ENCODE results near the gene TXLNA. TPM values are rescaled to one million over a fixed set of nuclear protein-coding genes. Genes with fewer than 3 reads are reported as not detected.

Gene TXLNA
- total and polyA plus RNA-seq, 4 donors, result 14.3 to 55.5 (median 35.3) TPM

DNA sequence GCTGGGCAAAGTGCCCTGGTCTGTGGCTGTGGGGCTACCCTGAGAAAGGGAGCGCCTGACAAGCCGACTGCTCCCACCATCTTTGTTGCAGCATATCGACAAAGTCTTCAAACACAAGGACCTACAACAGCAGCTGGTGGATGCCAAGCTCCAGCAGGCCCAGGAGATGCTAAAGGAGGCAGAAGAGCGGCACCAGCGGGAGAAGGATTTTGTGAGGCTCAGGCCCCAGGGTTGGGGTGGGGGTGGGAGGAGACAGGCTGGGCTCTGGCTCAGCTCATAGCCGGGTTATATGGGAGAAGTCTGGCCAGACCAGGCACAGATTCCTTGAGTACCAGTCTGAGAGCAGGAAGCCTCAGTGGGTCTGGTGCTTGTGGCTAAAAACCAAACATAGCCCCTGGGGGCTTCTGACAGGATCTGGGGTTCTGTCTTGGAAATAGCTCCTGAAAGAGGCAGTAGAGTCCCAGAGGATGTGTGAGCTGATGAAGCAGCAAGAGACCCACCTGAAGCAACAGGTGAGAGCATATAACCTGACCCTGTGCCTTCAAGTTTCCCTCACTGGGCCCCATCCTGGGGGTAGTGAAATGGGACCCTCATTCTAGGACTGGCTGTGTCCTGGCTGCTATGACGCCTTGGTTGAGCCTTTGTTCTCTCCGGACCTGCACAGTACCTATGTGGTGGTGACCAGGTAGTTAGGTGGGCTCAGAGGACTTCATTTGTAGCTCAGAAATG, 12.9 kb downstream of the TXLNA start:
- ATAC-seq (ENCODE audit: low FRiP score) (no peak), DNase-seq (peak in 1 of 2 donors; percentile 19)
- Histone ChIP-seq H3K9me3 (ENCODE audit: control insufficient read depth, low read length) (no peaks in the 10 kb centered on the region), H3K4me1 (ENCODE audit: control insufficient read depth in 1 of 2, insufficient read depth in 2 of 2, low read length in 2 of 2) (no peaks in the 10 kb centered on the region), H3K27me3 (ENCODE audit: control insufficient read depth in 1 of 2, insufficient read depth in 2 of 2, low read length in 1 of 2) (no peaks in the 10 kb centered on the region), H3K27ac (ENCODE audit: low read depth in 1 of 2, low read length in 2 of 2) (no peak overlapping the region), H3K36me3 (ENCODE audit: control insufficient read depth in 1 of 2, insufficient read depth in 2 of 2, low read length in 1 of 2) (peaks cover 7 to 30% of the 10 kb centered on the region in 2 donors), H3K4me3 (ENCODE audit: low read length in 2 of 2) (no peak overlapping the region)
- 87 to 91% methylated on average over 8 of the region's 8 CpGs for WGBS, 2 donors
- intact Hi-C loops (cut with DNase I), result no loop called here

GRCh38 chr1:32194984-32195383, 15.5 kb downstream of the TXLNA start:
- 88 to 91% methylated on average over 6 of the region's 6 CpGs for WGBS, 2 donors
- Histone ChIP-seq H3K36me3 (ENCODE audit: control insufficient read depth in 1 of 2, insufficient read depth in 2 of 2, low read length in 1 of 2) (peaks cover 4 to 21% of the 10 kb centered on the region in 2 donors), H3K27ac (ENCODE audit: low read depth in 1 of 2, low read length in 2 of 2) (no peak overlapping the region), H3K9me3 (ENCODE audit: control insufficient read depth, low read length) (no peaks in the 10 kb centered on the region), H3K4me1 (ENCODE audit: control insufficient read depth in 1 of 2, insufficient read depth in 2 of 2, low read length in 2 of 2) (no peaks in the 10 kb centered on the region), H3K4me3 (ENCODE audit: low read length in 2 of 2) (no peak overlapping the region), H3K27me3 (ENCODE audit: control insufficient read depth in 1 of 2, insufficient read depth in 2 of 2, low read length in 1 of 2) (no peaks in the 10 kb centered on the region)
- no peak for DNase-seq
- intact Hi-C loops (cut with DNase I), result no loop called here
- no peak for ATAC-seq (ENCODE audit: low FRiP score)

DNA sequence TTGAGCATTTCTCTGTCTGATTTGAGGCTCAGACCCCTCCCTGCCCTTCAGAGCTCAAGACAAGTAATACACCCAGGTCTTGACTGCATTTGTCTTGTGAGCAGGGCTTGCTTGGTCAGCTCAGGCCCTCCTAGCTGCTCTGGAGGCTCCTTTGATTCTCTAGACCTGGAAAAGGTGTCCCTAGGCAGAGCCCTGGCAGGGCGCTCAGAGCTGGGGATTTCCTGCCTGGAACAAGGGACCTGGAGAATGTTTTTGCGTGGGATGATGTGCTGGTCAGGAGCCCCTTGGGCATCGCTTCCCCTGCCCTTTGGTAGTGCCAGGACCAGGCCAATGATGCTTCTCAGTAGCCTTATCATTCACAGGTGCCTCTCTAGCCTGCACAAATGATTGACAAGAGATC, 16.1 kb downstream of the TXLNA start:
- intact Hi-C loops (cut with DNase I), result no loop called here
- H3K9me3 ChIP-seq (ENCODE audit: control insufficient read depth, low read length), result no peaks in the 10 kb centered on the region
- H3K27me3 ChIP-seq (ENCODE audit: control insufficient read depth in 1 of 2, insufficient read depth in 2 of 2, low read length in 1 of 2), result no peaks in the 10 kb centered on the region
- H3K36me3 ChIP-seq (ENCODE audit: control insufficient read depth in 1 of 2, insufficient read depth in 2 of 2, low read length in 1 of 2), result peaks cover 4 to 20% of the 10 kb centered on the region in 2 donors
- ATAC-seq (ENCODE audit: low FRiP score) (no peak), DNase-seq (no peak)
- no peak overlapping the region for H3K27ac ChIP-seq (ENCODE audit: low read depth in 1 of 2, low read length in 2 of 2)
- H3K4me1 ChIP-seq (ENCODE audit: control insufficient read depth in 1 of 2, insufficient read depth in 2 of 2, low read length in 2 of 2), result no peaks in the 10 kb centered on the region
- 76 to 82% methylated on average over 3 of the region's 3 CpGs for WGBS, 2 donors
- no peak overlapping the region for H3K4me3 ChIP-seq (ENCODE audit: low read length in 2 of 2)

- peaks cover 4 to 17% of the 10 kb centered on the region in 2 donors for H3K36me3 ChIP-seq (ENCODE audit: control insufficient read depth in 1 of 2, insufficient read depth in 2 of 2, low read length in 1 of 2)
- intact Hi-C loops (cut with DNase I), result no loop called here
- H3K27ac ChIP-seq (ENCODE audit: low read depth in 1 of 2, low read length in 2 of 2), result no peak overlapping the region
- no peak overlapping the region for H3K4me3 ChIP-seq (ENCODE audit: low read length in 2 of 2)
- no peaks in the 10 kb centered on the region for H3K27me3 ChIP-seq (ENCODE audit: control insufficient read depth in 1 of 2, insufficient read depth in 2 of 2, low read length in 1 of 2)
- ATAC-seq (ENCODE audit: low FRiP score) (no peak), DNase-seq (no peak)
- H3K9me3 ChIP-seq (ENCODE audit: control insufficient read depth, low read length), result no peaks in the 10 kb centered on the region
- H3K4me1 ChIP-seq (ENCODE audit: control insufficient read depth in 1 of 2, insufficient read depth in 2 of 2, low read length in 2 of 2), result no peaks in the 10 kb centered on the region
These were observed 16.7 kb downstream of the TXLNA start for GRCh38 chr1:32195972-32196823.

- intact Hi-C loops (cut with DNase I), result no loop called here
- no peak for ATAC-seq (ENCODE audit: low FRiP score)
- H3K4me3 ChIP-seq (ENCODE audit: low read length in 2 of 2), result no peak overlapping the region
- H3K9me3 ChIP-seq (ENCODE audit: control insufficient read depth, low read length), result no peaks in the 10 kb centered on the region
- H3K36me3 ChIP-seq (ENCODE audit: control insufficient read depth in 1 of 2, insufficient read depth in 2 of 2, low read length in 1 of 2), result peaks cover 4 to 16% of the 10 kb centered on the region in 2 donors
- H3K4me1 ChIP-seq (ENCODE audit: control insufficient read depth in 1 of 2, insufficient read depth in 2 of 2, low read length in 2 of 2), result no peaks in the 10 kb centered on the region
- H3K27ac ChIP-seq (ENCODE audit: low read depth in 1 of 2, low read length in 2 of 2), result no peak overlapping the region
- no peak for DNase-seq
- H3K27me3 ChIP-seq (ENCODE audit: control insufficient read depth in 1 of 2, insufficient read depth in 2 of 2, low read length in 1 of 2), result no peaks in the 10 kb centered on the region
- WGBS, 2 donors, result 69 to 89% methylated on average over 1 of the region's 1 CpG
These were observed 17.6 kb downstream of the TXLNA start for GRCh38 chr1:32197074-32197473.

DNA sequence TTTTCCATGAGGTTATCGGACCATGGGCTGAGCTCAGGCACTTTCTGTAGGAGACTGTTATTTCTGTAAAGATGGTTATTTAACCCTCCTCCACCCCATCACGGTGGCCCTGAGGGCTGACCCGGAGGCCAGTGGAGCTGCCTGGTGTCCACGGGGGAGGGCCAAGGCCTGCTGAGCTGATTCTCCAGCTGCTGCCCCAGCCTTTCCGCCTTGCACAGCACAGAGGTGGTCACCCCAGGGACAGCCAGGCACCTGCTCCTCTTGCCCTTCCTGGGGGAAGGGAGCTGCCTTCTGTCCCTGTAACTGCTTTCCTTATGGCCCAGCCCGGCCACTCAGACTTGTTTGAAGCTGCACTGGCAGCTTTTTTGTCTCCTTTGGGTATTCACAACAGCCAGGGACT, 18.4 kb downstream of the TXLNA start:
- Histone ChIP-seq H3K9me3 (ENCODE audit: control insufficient read depth, low read length) (no peaks in the 10 kb centered on the region), H3K27ac (ENCODE audit: low read depth in 1 of 2, low read length in 2 of 2) (no peak overlapping the region), H3K4me3 (ENCODE audit: low read length in 2 of 2) (no peak overlapping the region), H3K27me3 (ENCODE audit: control insufficient read depth in 1 of 2, insufficient read depth in 2 of 2, low read length in 1 of 2) (no peaks in the 10 kb centered on the region), H3K4me1 (ENCODE audit: control insufficient read depth in 1 of 2, insufficient read depth in 2 of 2, low read length in 2 of 2) (no peaks in the 10 kb centered on the region), H3K36me3 (ENCODE audit: control insufficient read depth in 1 of 2, insufficient read depth in 2 of 2, low read length in 1 of 2) (peaks cover 4 to 13% of the 10 kb centered on the region in 2 donors)
- DNase-seq (no peak), ATAC-seq (ENCODE audit: low FRiP score) (no peak)
- 59 to 70% methylated on average over 6 of the region's 6 CpGs for WGBS, 2 donors
- intact Hi-C loops (cut with DNase I), result no loop called here

DNA sequence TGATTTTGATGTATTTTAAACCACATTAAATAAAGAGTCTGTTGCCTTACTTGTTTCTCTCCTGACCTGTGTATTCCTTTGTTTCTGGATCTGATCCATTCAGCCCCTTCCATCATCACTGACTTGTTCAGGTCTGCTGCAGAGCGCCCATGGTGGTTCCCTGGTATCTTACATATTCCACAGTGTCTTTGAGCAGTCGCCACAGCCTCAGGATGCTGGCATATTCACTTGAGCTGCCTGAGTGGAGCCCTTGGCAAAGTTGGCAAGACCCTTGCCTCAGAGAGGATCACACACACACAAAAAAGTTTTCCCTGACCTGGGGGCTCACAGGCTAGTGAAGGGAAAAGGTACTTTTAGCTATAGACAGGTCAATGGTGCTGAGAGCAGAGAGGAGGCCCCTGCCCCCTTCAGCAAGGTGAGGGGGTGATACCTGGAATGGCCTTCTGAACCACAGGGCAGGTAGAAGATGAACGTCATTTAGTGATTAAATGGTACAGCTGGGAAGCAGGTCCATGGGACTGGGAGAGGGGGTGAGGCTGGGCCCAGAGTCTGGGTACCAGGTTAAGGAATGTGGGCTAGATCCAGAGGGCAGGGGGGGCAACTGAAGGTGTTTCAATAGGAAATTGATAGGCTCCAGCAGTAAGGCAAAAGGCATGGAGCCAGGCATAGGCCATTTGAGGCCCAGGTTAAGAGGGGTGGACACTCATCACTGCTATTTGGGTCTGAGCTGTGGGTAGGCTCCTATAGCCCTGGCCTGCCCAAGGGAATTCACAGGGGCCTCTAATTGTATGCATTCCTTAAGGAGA, 19.0 kb downstream of the TXLNA start:
- Histone ChIP-seq H3K4me3 (ENCODE audit: low read length in 2 of 2) (no peak overlapping the region), H3K4me1 (ENCODE audit: control insufficient read depth in 1 of 2, insufficient read depth in 2 of 2, low read length in 2 of 2) (no peaks in the 10 kb centered on the region), H3K27me3 (ENCODE audit: control insufficient read depth in 1 of 2, insufficient read depth in 2 of 2, low read length in 1 of 2) (no peaks in the 10 kb centered on the region), H3K36me3 (ENCODE audit: control insufficient read depth in 1 of 2, insufficient read depth in 2 of 2, low read length in 1 of 2) (peaks cover 4 to 10% of the 10 kb centered on the region in 2 donors), H3K9me3 (ENCODE audit: control insufficient read depth, low read length) (no peaks in the 10 kb centered on the region), H3K27ac (ENCODE audit: low read depth in 1 of 2, low read length in 2 of 2) (no peak overlapping the region)
- 62 to 77% methylated on average over 3 of the region's 3 CpGs for WGBS, 2 donors
- DNase-seq, result no peak
- intact Hi-C loops (cut with DNase I), result no loop called here
- no peak for ATAC-seq (ENCODE audit: low FRiP score)

DNA sequence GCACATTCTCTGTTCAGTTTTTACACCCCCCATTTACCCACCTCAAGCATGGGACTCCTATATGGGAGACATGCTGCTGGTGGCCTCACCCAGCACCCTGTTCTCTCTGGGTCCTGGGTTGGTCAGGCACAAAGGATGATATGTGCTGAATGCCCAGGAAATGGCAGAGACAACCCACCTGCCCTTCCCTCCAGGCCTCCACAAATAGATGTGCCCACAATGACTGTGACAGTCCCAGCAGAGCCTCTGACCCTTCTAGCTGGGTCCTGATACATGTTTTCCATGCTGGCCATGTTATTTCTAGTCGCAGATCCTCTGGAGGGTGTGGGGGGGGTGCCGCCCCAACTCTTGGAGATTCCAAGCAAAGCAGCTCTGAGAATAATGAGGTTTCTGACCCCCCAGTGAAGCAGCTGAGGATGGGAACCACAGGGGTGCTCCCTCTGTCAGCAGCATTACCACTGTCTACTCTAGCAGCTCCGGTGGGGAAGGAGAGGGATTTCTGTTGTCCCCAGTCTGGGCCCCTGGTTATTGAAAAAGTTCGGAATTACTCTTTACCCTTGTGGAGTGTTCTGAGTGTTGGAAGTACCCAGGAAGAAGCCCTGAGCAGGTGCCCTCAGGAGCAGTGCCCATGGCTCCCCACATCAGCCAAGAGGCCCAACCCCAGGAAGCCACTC, 19.7 kb downstream of the TXLNA start:
- ATAC-seq (ENCODE audit: low FRiP score), result no peak
- no peak for DNase-seq
- intact Hi-C loops (cut with DNase I), result no loop called here
- 51% methylated on average over 4 of the region's 4 CpGs for WGBS, 2 donors
- Histone ChIP-seq H3K36me3 (ENCODE audit: control insufficient read depth in 1 of 2, insufficient read depth in 2 of 2, low read length in 1 of 2) (peaks cover 4 to 8% of the 10 kb centered on the region in 2 donors), H3K27ac (ENCODE audit: low read depth in 1 of 2, low read length in 2 of 2) (no peak overlapping the region), H3K9me3 (ENCODE audit: control insufficient read depth, low read length) (no peaks in the 10 kb centered on the region), H3K4me1 (ENCODE audit: control insufficient read depth in 1 of 2, insufficient read depth in 2 of 2, low read length in 2 of 2) (no peaks in the 10 kb centered on the region), H3K27me3 (ENCODE audit: control insufficient read depth in 1 of 2, insufficient read depth in 2 of 2, low read length in 1 of 2) (no peaks in the 10 kb centered on the region), H3K4me3 (ENCODE audit: low read length in 2 of 2) (no peak overlapping the region)

Data from aorta (tissue), 5 donors.